NCI-H774 (cell line): ENCODE data around the gene MICU2.

ENCODE experiments used
- DNase-seq: peaks from one replicate; lab custom pipeline; 2025; lab: John Stamatoyannopoulos, UW

MICU2 gene

GRCh38 chr13:21544515-21544914 lies 59.5 kb downstream of the MICU2 start:
- no peak for DNase-seq

GRCh38 chr13:21542563-21542962 lies 61.4 kb downstream of the MICU2 start:
- no peak for DNase-seq

GRCh38 chr13:21541980-21542379 lies 62.0 kb downstream of the MICU2 start:
- DNase-seq: no peak

GRCh38 chr13:21541271-21541670 lies 62.7 kb downstream of the MICU2 start:
- DNase-seq: no peak

- DNase-seq: no peak
Measured at GRCh38 chr13:21539687-21540086, 64.3 kb downstream of the MICU2 start.

GRCh38 chr13:21538753-21539152 lies 65.2 kb downstream of the MICU2 start:
- DNase-seq: no peak

- no peak for DNase-seq
Measured at GRCh38 chr13:21538280-21538679, 65.7 kb downstream of the MICU2 start.

- DNase-seq: no peak
Measured at GRCh38 chr13:21537105-21537504, 66.9 kb downstream of the MICU2 start.

- DNase-seq: no peak
Measured at GRCh38 chr13:21534760-21535159, 69.2 kb downstream of the MICU2 start.

GRCh38 chr13:21531455-21531854 lies 72.5 kb downstream of the MICU2 start:
- DNase-seq: no peak

GRCh38 chr13:21530656-21531055 lies 73.3 kb downstream of the MICU2 start:
- no peak for DNase-seq

GRCh38 chr13:21529146-21529893 lies 74.7 kb downstream of the MICU2 start:
- DNase-seq: no peak

- DNase-seq: no peak
Measured at GRCh38 chr13:21528616-21529015, 75.4 kb downstream of the MICU2 start.

- DNase-seq: no peak
Measured at GRCh38 chr13:21526707-21527540, 77.0 kb downstream of the MICU2 start.

- no peak for DNase-seq
Measured at GRCh38 chr13:21522847-21523246, 81.1 kb downstream of the MICU2 start.

- DNase-seq: no peak
Measured at GRCh38 chr13:21522130-21522529, 81.8 kb downstream of the MICU2 start.

GRCh38 chr13:21518617-21519144 lies 85.3 kb downstream of the MICU2 start:
- no peak for DNase-seq

GRCh38 chr13:21517576-21517975 lies 86.4 kb downstream of the MICU2 start:
- no peak for DNase-seq

- no peak for DNase-seq
Measured at GRCh38 chr13:21516805-21517204, 87.2 kb downstream of the MICU2 start.

- DNase-seq: no peak
Measured at GRCh38 chr13:21511849-21512248, 92.1 kb downstream of the MICU2 start.

GRCh38 chr13:21504379-21504778 lies 99.6 kb downstream of the MICU2 start:
- no peak for DNase-seq

- no peak for DNase-seq
Measured at GRCh38 chr13:21501686-21502085, 102.3 kb downstream of the MICU2 start.

GRCh38 chr13:21486322-21486721 lies 117.6 kb downstream of the MICU2 start:
- no peak for DNase-seq
